Natural killer cell (primary cell): ENCODE results near the gene SIGLEC8. TPM values are rescaled to one million over a fixed set of nuclear protein-coding genes. Genes with fewer than 3 reads are reported as not detected.
A peak's percentile ranks its signal among the peaks of the same experiment; 100 is the strongest.
"Not testable (repeated sequence)": the region's sequence is repeated elsewhere in the genome, so short reads cannot be mapped to it uniquely, and the experiment has no call there.

Source experiments
- ATAC-seq, 3 donors: fragments of 150-1000 bp in 2 of 3; fragments of 200-7000 bp in 1 of 3; cut with Tn5 transposase; 1 replicate in 1 of 3; 2 replicates in 2 of 3; pipeline ENCODE4 v1.10.0; 2021; ENCODE audit warnings: mild to moderate bottlenecking in 2 of 3, moderate library complexity in 2 of 3
- DNase-seq, 2 donors: peaks; one replicate each; pipeline versions ENCODE4 v3.0.0 to v3.0.0-alpha.2; 2013 to 2021; ENCODE audit warnings: mixed read lengths in 1 of 2
- H3K27ac ChIP-seq: one replicate; pipeline ENCODE4 v1.5.1; 2013; ENCODE audit warnings: mild to moderate bottlenecking, low read length
- H3K27me3 ChIP-seq: one replicate; pipeline ENCODE4 v1.6.1; 2013; ENCODE audit warnings: low read length; ENCODE audit not compliant: control insufficient read depth, insufficient read depth
- H3K36me3 ChIP-seq: one replicate; pipeline ENCODE4 v1.6.1; 2013; ENCODE audit warnings: low read length; ENCODE audit not compliant: control insufficient read depth, insufficient read depth
- H3K4me1 ChIP-seq: one replicate; pipeline ENCODE4 v1.6.1; 2013; ENCODE audit warnings: low read length; ENCODE audit not compliant: control insufficient read depth, insufficient read depth
- H3K4me3 ChIP-seq: one replicate; pipeline ENCODE4 v1.5.1; 2013; ENCODE audit warnings: low read length
- H3K9me3 ChIP-seq: one replicate; pipeline ENCODE4 v1.6.1; 2013; ENCODE audit warnings: low read length; ENCODE audit not compliant: control insufficient read depth, insufficient read depth
- H3K27ac Mint-ChIP-seq, 2 donors: one replicate each; pipeline ENCODE4 v1.8.0; 2022; ENCODE audit warnings: mild to moderate bottlenecking in 2 of 2, mixed read lengths in 2 of 2, moderate library complexity in 1 of 2
- H3K27me3 Mint-ChIP-seq, 2 donors: one replicate each; pipeline ENCODE4 v1.8.0; 2022; ENCODE audit warnings: low read depth in 2 of 2, mixed read lengths in 2 of 2
- H3K36me3 Mint-ChIP-seq: one replicate; pipeline ENCODE4 v1.8.0; 2022; ENCODE audit warnings: mixed read lengths
- H3K4me1 Mint-ChIP-seq, 2 donors: one replicate each; pipeline ENCODE4 v1.8.0; 2022; ENCODE audit warnings: mixed read lengths in 2 of 2
- H3K4me3 Mint-ChIP-seq: one replicate; pipeline ENCODE4 v1.8.0; 2022; ENCODE audit warnings: mild to moderate bottlenecking, moderate library complexity, mixed read lengths
- H3K9me3 Mint-ChIP-seq, 2 donors: one replicate each; pipeline ENCODE4 v1.8.0; 2022; ENCODE audit warnings: mixed read lengths in 2 of 2
- WGBS: methylation state at CpG from one replicate; pipeline ENCODE4 v1.1.7; 2013; ENCODE audit warnings: missing lambda C conversion rate; ENCODE audit not compliant: insufficient coverage; 5-methylcytosine and 5-hydroxymethylcytosine counted together
- intact Hi-C: fragments of 100-400 bp; cut with micrococcal nuclease; formaldehyde crosslinking; loops from one replicate; pipeline ENCODE4 v1.14.2; 2022
- total RNA-seq, 4 donors: library from RNA; stranded (reverse); fragments of 120-200 nt in 1 of 4; gene quantifications; one replicate each; pipeline versions ENCODE4 v1.2.3 to v1.2.4, GENCODE V29; 2013 to 2022
- TF ChIP-seq, protein P1 (sequence below): fragments of 200-600 bp; IDR thresholded peaks from one replicate; pipeline ENCODE4 v1.8.0; 2022; ENCODE audit warnings: antibody characterized with exemption

Gene SIGLEC8
- total RNA-seq, 3 donors from 2014 or later (not counting 1 experiment from before 2014, with no cell fraction given): not detected

DNA sequence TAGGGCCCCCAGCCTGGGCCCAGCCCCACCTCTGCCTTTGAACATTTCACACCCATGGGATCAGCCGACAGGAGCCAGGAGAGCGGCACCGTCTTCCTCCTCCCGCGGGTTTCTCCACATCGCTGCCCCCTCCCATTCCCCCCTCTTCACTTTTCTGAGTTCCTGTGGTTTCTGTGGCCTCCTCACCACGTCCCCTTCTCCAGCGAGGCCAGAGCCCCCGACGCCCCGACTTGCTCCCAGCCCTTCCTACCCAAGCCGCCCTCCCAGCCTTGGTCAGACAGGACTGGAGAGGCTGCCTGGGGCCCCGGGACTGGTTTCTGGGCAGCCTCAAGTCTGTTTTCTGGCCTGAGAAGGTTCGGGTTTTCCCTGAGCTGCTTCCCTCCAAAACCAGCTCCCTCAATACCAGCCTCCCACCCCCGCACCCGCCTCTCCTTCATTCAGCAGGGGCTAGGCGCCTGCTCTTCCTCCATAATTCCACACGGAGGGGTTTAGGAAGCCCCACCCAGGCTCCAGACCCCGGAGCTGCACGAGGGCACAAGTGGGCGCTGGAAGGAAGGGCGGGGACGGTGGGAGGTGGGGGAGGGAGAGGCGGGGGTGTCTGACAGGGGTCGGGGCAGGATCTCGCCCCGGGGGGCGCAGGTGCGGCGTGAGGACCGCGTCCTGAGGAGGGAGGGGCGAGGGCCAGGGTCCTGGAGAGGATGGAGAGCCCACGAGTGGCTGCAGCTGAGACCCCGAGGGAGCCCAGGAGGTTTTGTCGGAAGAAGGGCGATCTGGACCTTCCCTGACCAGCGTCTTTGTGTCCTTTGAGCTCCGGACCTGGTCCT lies 36.8 kb downstream of the SIGLEC8 start:
- Histone ChIP-seq H3K27ac (no peak overlapping the region), H3K9me3 (no peaks in the 10 kb centered on the region), H3K4me3 (no peak overlapping the region), H3K4me1 (peaks cover 40% of the 10 kb centered on the region), H3K36me3 (no peaks in the 10 kb centered on the region), H3K27me3 (peaks cover 5% of the 10 kb centered on the region)
- Mint-ChIP-seq H3K36me3 (no peaks in the 10 kb centered on the region), H3K27me3 (peaks cover 11 to 17% of the 10 kb centered on the region in 2 donors), H3K4me3 (peak overlapping the region; percentile 74), H3K27ac (peak overlapping the region in 1 of 2 donors; percentile 38), H3K4me1 (peaks cover 17 to 23% of the 10 kb centered on the region in 2 donors), H3K9me3 (no peaks in the 10 kb centered on the region)
- DNase-seq: no peak
- TF ChIP-seq, protein P1, sequence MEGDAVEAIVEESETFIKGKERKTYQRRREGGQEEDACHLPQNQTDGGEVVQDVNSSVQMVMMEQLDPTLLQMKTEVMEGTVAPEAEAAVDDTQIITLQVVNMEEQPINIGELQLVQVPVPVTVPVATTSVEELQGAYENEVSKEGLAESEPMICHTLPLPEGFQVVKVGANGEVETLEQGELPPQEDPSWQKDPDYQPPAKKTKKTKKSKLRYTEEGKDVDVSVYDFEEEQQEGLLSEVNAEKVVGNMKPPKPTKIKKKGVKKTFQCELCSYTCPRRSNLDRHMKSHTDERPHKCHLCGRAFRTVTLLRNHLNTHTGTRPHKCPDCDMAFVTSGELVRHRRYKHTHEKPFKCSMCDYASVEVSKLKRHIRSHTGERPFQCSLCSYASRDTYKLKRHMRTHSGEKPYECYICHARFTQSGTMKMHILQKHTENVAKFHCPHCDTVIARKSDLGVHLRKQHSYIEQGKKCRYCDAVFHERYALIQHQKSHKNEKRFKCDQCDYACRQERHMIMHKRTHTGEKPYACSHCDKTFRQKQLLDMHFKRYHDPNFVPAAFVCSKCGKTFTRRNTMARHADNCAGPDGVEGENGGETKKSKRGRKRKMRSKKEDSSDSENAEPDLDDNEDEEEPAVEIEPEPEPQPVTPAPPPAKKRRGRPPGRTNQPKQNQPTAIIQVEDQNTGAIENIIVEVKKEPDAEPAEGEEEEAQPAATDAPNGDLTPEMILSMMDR: no peak
- 1% methylated on average over 37 of the region's 39 CpGs for WGBS
- intact Hi-C loops: loop anchor here (1.0 to 5.0 kb wide), 5 partner anchors 17 to 236 kb away; no protein-coding TSS in a partner anchor
- ATAC-seq: no peak

DNA sequence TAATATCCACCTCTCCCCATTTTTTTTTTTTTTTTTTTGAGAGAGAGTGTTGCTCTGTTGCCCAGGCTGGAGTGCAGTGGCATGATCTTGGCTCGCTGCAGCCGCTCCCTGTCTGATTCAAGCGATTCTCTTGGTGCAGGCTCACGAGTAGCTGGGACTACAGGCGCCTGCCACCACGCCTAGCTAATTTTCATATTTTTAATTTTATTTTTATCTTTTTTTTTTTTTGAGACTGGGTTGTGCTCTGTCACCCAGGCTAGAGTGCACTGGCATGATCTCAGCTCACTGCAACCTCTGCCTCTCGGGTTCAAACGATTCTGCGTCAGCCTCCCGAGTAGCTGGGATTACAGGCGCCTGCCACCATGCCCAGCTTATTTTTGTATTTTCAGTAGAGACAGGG lies 37.7 kb downstream of the SIGLEC8 start:
- 86% methylated on average over 11 of the region's 11 CpGs for WGBS

DNA sequence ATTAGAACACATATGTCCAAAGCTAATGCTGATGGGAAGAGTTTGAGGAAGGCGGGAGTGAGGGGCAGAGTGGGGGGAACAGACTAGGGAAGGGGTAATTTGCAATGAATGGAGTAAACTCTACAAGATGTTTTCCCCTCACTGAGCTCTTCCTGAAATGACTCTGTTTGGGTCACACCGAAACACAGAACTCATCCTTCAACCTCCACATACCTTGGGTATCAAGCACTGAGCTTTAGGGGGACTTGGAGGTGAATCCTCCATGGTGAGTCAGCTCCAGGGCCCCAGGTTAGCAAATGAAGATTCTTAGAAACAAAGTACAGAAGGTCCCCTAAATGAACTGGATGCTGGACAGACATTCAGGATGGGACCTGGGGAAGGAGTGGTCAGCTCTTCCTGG lies 39.5 kb downstream of the SIGLEC8 start:
- H3K9me3 ChIP-seq: no peaks in the 10 kb centered on the region
- WGBS: 80% methylated on average over 1 of the region's 2 CpGs
- no peaks in the 10 kb centered on the region for H3K9me3 Mint-ChIP-seq
- H3K36me3 Mint-ChIP-seq: no peaks in the 10 kb centered on the region
- DNase-seq: no peak
- ATAC-seq: no peak
- H3K4me3 Mint-ChIP-seq: no peak overlapping the region
- H3K4me1 ChIP-seq: peaks cover 47% of the 10 kb centered on the region
- H3K4me3 ChIP-seq: no peak overlapping the region
- H3K27ac Mint-ChIP-seq: no peak overlapping the region
- H3K27me3 Mint-ChIP-seq: peaks cover 8 to 17% of the 10 kb centered on the region in 2 donors
- intact Hi-C loops: no loop called here
- no peaks in the 10 kb centered on the region for H3K36me3 ChIP-seq
- TF ChIP-seq, protein P1: no peak
- peaks cover 5% of the 10 kb centered on the region for H3K27me3 ChIP-seq
- peaks cover 17 to 28% of the 10 kb centered on the region in 2 donors for H3K4me1 Mint-ChIP-seq
- H3K27ac ChIP-seq: no peak overlapping the region

More for the DNA sequence above, 37.7 kb downstream of the SIGLEC8 start:
- ATAC-seq, H3K27me3 ChIP-seq, H3K36me3 Mint-ChIP-seq, H3K4me3 Mint-ChIP-seq, H3K9me3 Mint-ChIP-seq, H3K4me3 ChIP-seq, H3K27ac ChIP-seq, DNase-seq, H3K9me3 ChIP-seq, H3K36me3 ChIP-seq, H3K27ac Mint-ChIP-seq: not testable (repeated sequence)
- peaks cover 47% of the 10 kb centered on the region for H3K4me1 ChIP-seq
- Mint-ChIP-seq H3K4me1 (peaks cover 17 to 23% of the 10 kb centered on the region in 2 donors), H3K27me3 (peaks cover 11 to 17% of the 10 kb centered on the region in 2 donors)
- intact Hi-C loops: loop anchor here (5.0 kb wide), 2 partner anchors 52 to 237 kb away; no protein-coding TSS in a partner anchor

DNA sequence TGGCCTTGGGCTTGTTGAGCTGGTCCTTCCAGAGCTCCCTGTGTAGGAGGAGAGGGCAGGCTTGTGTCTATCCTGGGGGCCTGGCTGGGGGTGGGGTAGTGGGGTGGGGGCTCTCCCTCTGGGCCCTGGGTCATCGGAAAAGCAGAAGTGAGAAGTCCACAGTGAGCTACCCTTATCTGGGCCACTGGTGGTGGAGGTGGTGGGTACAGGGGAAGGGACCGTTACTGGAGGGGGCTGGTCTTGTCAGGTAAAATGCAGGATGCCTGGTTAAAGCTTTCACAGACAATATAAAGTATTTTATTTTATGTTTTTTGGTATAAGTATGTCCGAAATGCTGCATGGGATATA lies 40.5 kb downstream of the SIGLEC8 start:
- peaks cover 17 to 28% of the 10 kb centered on the region in 2 donors for H3K4me1 Mint-ChIP-seq
- peak in 1 of 3 donors; percentile 48 for ATAC-seq
- peaks cover 47% of the 10 kb centered on the region for H3K4me1 ChIP-seq
- H3K36me3 Mint-ChIP-seq: no peaks in the 10 kb centered on the region
- TF ChIP-seq, protein P1: no peak
- WGBS: 17% methylated on average over 2 of the region's 3 CpGs
- H3K4me3 ChIP-seq: no peak overlapping the region
- H3K27me3 ChIP-seq: peaks cover 5% of the 10 kb centered on the region
- H3K27me3 Mint-ChIP-seq: peaks cover 4 to 11% of the 10 kb centered on the region in 2 donors
- intact Hi-C loops: no loop called here
- no peaks in the 10 kb centered on the region for H3K9me3 ChIP-seq
- H3K4me3 Mint-ChIP-seq: no peak overlapping the region
- peak overlapping the region in 1 of 2 donors; percentile 77 for H3K27ac Mint-ChIP-seq
- H3K36me3 ChIP-seq: peaks cover 2% of the 10 kb centered on the region
- peak overlapping the region; percentile 69 for H3K27ac ChIP-seq
- H3K9me3 Mint-ChIP-seq: no peaks in the 10 kb centered on the region
- no peak for DNase-seq
